DMS 273 treated with DMSO at 0.1 percent for 48 hours (cell line): ENCODE measurements around the gene CYLC2.

Source experiments
- DNase-seq: peaks from one replicate; lab custom pipeline; 2025; lab: John Stamatoyannopoulos, UW

Gene CYLC2

GRCh38 chr9:102995033-102995432 is at the start of gene CYLC2:
TSS of gene CYLC2 (plus strand) at chr9:102995333. CDS start at chr9:102995381, 48 bp downstream.
- DNase-seq = no peak

GRCh38 chr9:102950346-102950745 is 44.8 kb upstream of the CYLC2 start:
- DNase-seq = no peak

GRCh38 chr9:102966999-102967398 is 28.1 kb upstream of the CYLC2 start:
- no peak for DNase-seq

- DNase-seq = no peak
Observed at GRCh38 chr9:102967979-102968378, 27.2 kb upstream of the CYLC2 start.

- DNase-seq = no peak
Observed at GRCh38 chr9:102972780-102973179, 22.4 kb upstream of the CYLC2 start.

GRCh38 chr9:102974530-102974929 is 20.6 kb upstream of the CYLC2 start:
- DNase-seq = no peak

- no peak for DNase-seq
Observed at GRCh38 chr9:102975251-102975650, 19.9 kb upstream of the CYLC2 start.

- DNase-seq = no peak
Observed at GRCh38 chr9:102985162-102985895, 9.8 kb upstream of the CYLC2 start.

GRCh38 chr9:102986425-102986824 is 8.7 kb upstream of the CYLC2 start:
- DNase-seq = no peak

GRCh38 chr9:103003689-103004088 is 8.6 kb downstream of the CYLC2 start:
- DNase-seq = no peak

GRCh38 chr9:103014242-103014641 is 19.1 kb downstream of the CYLC2 start:
- DNase-seq = no peak

- DNase-seq = no peak
Observed at GRCh38 chr9:103025796-103026195, 30.7 kb downstream of the CYLC2 start.

GRCh38 chr9:103037508-103038477 is 42.7 kb downstream of the CYLC2 start:
- no peak for DNase-seq

- no peak for DNase-seq
Observed at GRCh38 chr9:103041961-103042360, 46.8 kb downstream of the CYLC2 start.
